GM12878 (cell line): Measurements from ENCODE around the gene TNK2. TPM values are rescaled to one million over a fixed set of nuclear protein-coding genes. Genes with fewer than 3 reads are reported as not detected.

ENCODE experiments used
- ATAC-seq: fragments of 200-7000 bp; cut with Tn5 transposase; 3 replicates; pipeline ENCODE4 v1.9.1; 2020; ENCODE audit warnings: mild to moderate bottlenecking, moderate library complexity
- BruUV-seq: library from RNA; stranded (reverse); fragments of 400-500 nt; replicated peaks from 2 replicates; lab custom pipeline; 2021; lab: Mats Ljungman, UMichigan
- CTCF ChIA-PET: fragments of 300-600 bp; sonication (Branson Sonifier 250); formaldehyde crosslinking; extraction: SDS; loops from one replicate; lab custom pipeline; 2021; ENCODE audit warnings: inconsistent platforms; lab: Yijun Ruan, JAX
- POLR2A ChIA-PET: fragments of 350-600 bp; formaldehyde crosslinking; extraction: SDS; loops from one replicate; lab custom pipeline; 2021; ENCODE audit warnings: inconsistent platforms; lab: Charles Lee
- RAD21 ChIA-PET: fragments of 300-600 bp; sonication (Branson Sonifier 250); formaldehyde crosslinking; loops from one replicate; lab custom pipeline; 2023; ENCODE audit warnings: antibody characterized with exemption; ENCODE audit not compliant: unreplicated experiment; lab: Charles Lee
- SMC1A ChIA-PET: fragments of 300-600 bp; sonication (Branson Sonifier 250); formaldehyde crosslinking; loops from one replicate; lab custom pipeline; 2023; ENCODE audit not compliant: unreplicated experiment, uncharacterized antibody; lab: Charles Lee
- DNase-seq: peaks from one replicate; pipeline ENCODE4 v3.0.0-alpha.2; 2011; ENCODE audit warnings: low read depth, low spot score
- FAIRE-seq: peaks from 3 replicates; lab custom pipeline; 2011; peaks lifted over from hg19 to GRCh38; lab: Jason Lieb, UNC
- H2AFZ ChIP-seq: 2 replicates; pipeline ENCODE4 v1.6.0; 2011; ENCODE audit warnings: low read depth, low read length, control low read depth; ENCODE audit not compliant: control insufficient read depth
- H3K27ac ChIP-seq: 2 replicates; pipeline ENCODE4 v1.5.1; 2011; ENCODE audit warnings: control low read depth; ENCODE audit not compliant: control insufficient read depth, insufficient read depth
- H3K27me3 ChIP-seq, 2 experiments: replicated peaks in 1 of 2; 2 replicates each; pipeline versions ENCODE4 v1.6.0 to v1.6.1; 2011; ENCODE audit warnings: low read length in 1 of 2; ENCODE audit not compliant: control insufficient read depth in 2 of 2, insufficient read depth in 2 of 2
- H3K36me3 ChIP-seq, 2 experiments: 2 replicates each; pipeline ENCODE4 v1.5.1; 2011; ENCODE audit warnings: low read length in 1 of 2; ENCODE audit not compliant: control insufficient read depth in 2 of 2, insufficient read depth in 2 of 2
- H3K4me1 ChIP-seq: 2 replicates; pipeline ENCODE4 v1.6.1; 2011; ENCODE audit warnings: mild to moderate bottlenecking, low read length, moderate library complexity, mixed read lengths; ENCODE audit not compliant: control insufficient read depth, insufficient read depth
- H3K4me2 ChIP-seq: 2 replicates; pipeline ENCODE4 v1.6.0; 2011; ENCODE audit warnings: control low read depth; ENCODE audit not compliant: control insufficient read depth, insufficient read depth
- H3K4me3 ChIP-seq: fragments of 200-600 bp; sonication (generic); 2 replicates; pipeline ENCODE4 v1.5.1; 2016
- H3K79me2 ChIP-seq: 2 replicates; pipeline ENCODE4 v1.6.0; 2011; ENCODE audit warnings: low read length; ENCODE audit not compliant: control insufficient read depth, insufficient read depth
- H3K9ac ChIP-seq: 2 replicates; pipeline ENCODE4 v1.8.0; 2011; ENCODE audit warnings: low read length, control low read depth, mixed read lengths; ENCODE audit not compliant: control insufficient read depth, insufficient read depth
- H3K9me3 ChIP-seq: replicated peaks from 3 replicates; pipeline ENCODE4 v1.5.1; 2011; ENCODE audit warnings: mild to moderate bottlenecking, low read length; ENCODE audit not compliant: control insufficient read depth, insufficient read depth
- H4K20me1 ChIP-seq: 2 replicates; pipeline ENCODE4 v1.6.0; 2011; ENCODE audit not compliant: control insufficient read depth, insufficient read depth
- BCLAF1 ChIP-seq: fragments of 450-650 bp; IDR thresholded peaks from 2 replicates; pipeline ENCODE4 v1.6.1; 2017; ENCODE audit warnings: antibody characterized with exemption, mild to moderate bottlenecking, moderate library complexity
- JUND ChIP-seq: IDR thresholded peaks from 2 replicates; pipeline ENCODE4 v1.6.1; 2012; ENCODE audit warnings: low read depth, mild to moderate bottlenecking, low read length, improper control_type of control experiment, moderate library complexity
- MEF2B ChIP-seq: fragments of 450-650 bp; IDR thresholded peaks from 2 replicates; pipeline ENCODE4 v1.6.1; 2018; ENCODE audit warnings: mild to moderate bottlenecking, moderate library complexity; ENCODE audit not compliant: partially characterized antibody, poor library complexity, severe bottlenecking
- SMAD1 ChIP-seq: fragments of 450-650 bp; IDR thresholded peaks from 2 replicates; pipeline ENCODE4 v1.6.1; 2018; ENCODE audit warnings: mild to moderate bottlenecking, low read depth; ENCODE audit not compliant: partially characterized antibody
- WRNIP1 ChIP-seq: IDR thresholded peaks from 2 replicates; pipeline ENCODE4 v1.6.1; 2011; ENCODE audit warnings: low read depth, low read length, improper control_type of control experiment, borderline replicate concordance
- YY1 ChIP-seq: IDR thresholded peaks from 2 replicates; pipeline ENCODE4 v1.6.1; 2011; ENCODE audit warnings: low read depth, mild to moderate bottlenecking, low read length
- ZZZ3 ChIP-seq: IDR thresholded peaks from 2 replicates; pipeline ENCODE4 v1.6.1; 2011; ENCODE audit warnings: low read depth; ENCODE audit not compliant: control insufficient read depth, insufficient read length
- WGBS: methylation state at CpG from one replicate; pipeline ENCODE4 v1.1.6; 2016; ENCODE audit warnings: low lambda C conversion rate; ENCODE audit not compliant: insufficient replicate concordance, insufficient coverage; ENCODE audit errors: missing lambda C conversion rate; 5-methylcytosine and 5-hydroxymethylcytosine counted together
- in situ Hi-C: fragments of 300-500 bp; cut with MboI; formaldehyde crosslinking; loops from 9 replicates; pipeline ENCODE4 v1.14.3; 2018; ENCODE audit warnings: mixed read lengths
- intact Hi-C: fragments of 100-400 bp; cut with micrococcal nuclease; formaldehyde crosslinking; loops from one replicate; pipeline ENCODE4 v1.14.2; 2022; ENCODE audit not compliant: unreplicated experiment
- polyA plus RNA-seq, 11 experiments: library from polyadenylated mRNA; depleted of rRNA in 4 of 11; unstranded in 6 of 11; stranded (reverse) in 5 of 11; fragments of >200 nt; fragmentation: Nextera tagmentation in 4 of 11; fragmentation: Illumina TruSeq in 1 of 11; extraction: Ambion mirVana in 4 of 11; extraction: Trizol in 1 of 11; gene quantifications; 1 replicate in 1 of 11; 2 replicates in 10 of 11; pipeline versions ENCODE4 v1.2.1 to v1.2.3, GENCODE V29; 2011 to 2016; ENCODE audit warnings: inconsistent platforms in 2 of 11, missing spikeins in 2 of 11, low read depth in 1 of 11
- total RNA-seq, 4 experiments: library from RNA; depleted of rRNA in 3 of 4; stranded (reverse); fragments of >200 nt in 3 of 4; fragmentation: Illumina TruSeq in 1 of 4; extraction: Trizol in 1 of 4; gene quantifications; 2 replicates each; pipeline versions ENCODE4 v1.2.1 to v1.2.3, GENCODE V29; 2013 to 2021
- TF ChIP-seq, protein P1 (sequence below): fragments of 450-650 bp; formaldehyde crosslinking; IDR thresholded peaks from 2 replicates; pipeline ENCODE4 v1.5.0; 2022; ENCODE audit warnings: mild to moderate bottlenecking, missing genetic modification characterization

The TNK2 gene
- total and polyA plus RNA-seq, 10 of the 15 experiments (the other 5 are each of a cell fraction or from before 2014, with no cell fraction given), result 0.13 to 47.8 (median 10.8) TPM

GRCh38 chr3:195823999-195824398 lies 84.4 kb downstream of the TNK2 start:
- POLR2A ChIA-PET, result no interaction called here
- ATAC-seq (no peak), FAIRE-seq (no peak), DNase-seq (no peak)
- Histone ChIP-seq H3K4me2 (no peak overlapping the region), H3K4me1 (no peaks in the 10 kb centered on the region), H3K27ac (no peak overlapping the region), H3K4me3 (no peak overlapping the region), H4K20me1 (no peaks in the 10 kb centered on the region), H2AFZ (no peak overlapping the region), H3K9me3 (no peaks in the 10 kb centered on the region), H3K79me2 (no peaks in the 10 kb centered on the region), H3K27me3 (no peaks in the 10 kb centered on the region; a peak in 1 of 4 replicates), H3K36me3 (no peaks in the 10 kb centered on the region), H3K9ac (no peak overlapping the region)
- CTCF ChIA-PET, result no interaction called here
- 49% methylated on average over 12 of the region's 13 CpGs for WGBS
- SMC1A ChIA-PET, result no interaction called here
- in situ Hi-C loops, result no loop called here
- no TSS peak for BruUV-seq
- intact Hi-C loops, result no loop called here
- TF ChIP-seq YY1, result no peak
- no peak for TF ChIP-seq BCLAF1
- TF ChIP-seq SMAD1, result no peak
- TF ChIP-seq, protein P1, sequence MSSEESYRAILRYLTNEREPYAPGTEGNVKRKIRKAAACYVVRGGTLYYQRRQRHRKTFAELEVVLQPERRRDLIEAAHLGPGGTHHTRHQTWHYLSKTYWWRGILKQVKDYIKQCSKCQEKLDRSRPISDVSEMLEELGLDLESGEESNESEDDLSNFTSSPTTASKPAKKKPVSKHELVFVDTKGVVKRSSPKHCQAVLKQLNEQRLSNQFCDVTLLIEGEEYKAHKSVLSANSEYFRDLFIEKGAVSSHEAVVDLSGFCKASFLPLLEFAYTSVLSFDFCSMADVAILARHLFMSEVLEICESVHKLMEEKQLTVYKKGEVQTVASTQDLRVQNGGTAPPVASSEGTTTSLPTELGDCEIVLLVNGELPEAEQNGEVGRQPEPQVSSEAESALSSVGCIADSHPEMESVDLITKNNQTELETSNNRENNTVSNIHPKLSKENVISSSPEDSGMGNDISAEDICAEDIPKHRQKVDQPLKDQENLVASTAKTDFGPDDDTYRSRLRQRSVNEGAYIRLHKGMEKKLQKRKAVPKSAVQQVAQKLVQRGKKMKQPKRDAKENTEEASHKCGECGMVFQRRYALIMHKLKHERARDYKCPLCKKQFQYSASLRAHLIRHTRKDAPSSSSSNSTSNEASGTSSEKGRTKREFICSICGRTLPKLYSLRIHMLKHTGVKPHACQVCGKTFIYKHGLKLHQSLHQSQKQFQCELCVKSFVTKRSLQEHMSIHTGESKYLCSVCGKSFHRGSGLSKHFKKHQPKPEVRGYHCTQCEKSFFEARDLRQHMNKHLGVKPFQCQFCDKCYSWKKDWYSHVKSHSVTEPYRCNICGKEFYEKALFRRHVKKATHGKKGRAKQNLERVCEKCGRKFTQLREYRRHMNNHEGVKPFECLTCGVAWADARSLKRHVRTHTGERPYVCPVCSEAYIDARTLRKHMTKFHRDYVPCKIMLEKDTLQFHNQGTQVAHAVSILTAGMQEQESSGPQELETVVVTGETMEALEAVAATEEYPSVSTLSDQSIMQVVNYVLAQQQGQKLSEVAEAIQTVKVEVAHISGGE (CRISPR knock-in tag), result no peak
- no peak for TF ChIP-seq WRNIP1
- TF ChIP-seq MEF2B, result no peak
- no peak for TF ChIP-seq ZZZ3
- no peak for TF ChIP-seq JUND
- RAD21 ChIA-PET, result no interaction called here
